DND-41 (cell line): Measurements from ENCODE around the gene LRRC8A.

ENCODE experiments used
- ATAC-seq: fragments of 200-7000 bp; cut with Tn5 transposase; 3 replicates; pipeline ENCODE4 v1.9.1; 2021; ENCODE audit warnings: low read depth; ENCODE audit not compliant: insufficient read depth
- DNase-seq: peaks from one replicate; pipeline ENCODE4 v3.0.0-alpha.2; 2020
- H2AFZ ChIP-seq: 2 replicates; pipeline ENCODE4 v1.6.0; 2012; ENCODE audit warnings: low read depth, low read length
- H3K27ac ChIP-seq: 2 replicates; pipeline ENCODE4 v1.5.1; 2012; ENCODE audit warnings: low read length, inconsistent platforms
- H3K27me3 ChIP-seq: fragments of 200-600 bp; sonication (generic); 2 replicates; pipeline ENCODE4 v1.6.0; 2012; ENCODE audit warnings: low read length, mild to moderate bottlenecking, inconsistent platforms; ENCODE audit not compliant: insufficient read depth, poor library complexity
- H3K36me3 ChIP-seq: 2 replicates; pipeline ENCODE4 v1.5.1; 2012; ENCODE audit warnings: low read length, inconsistent platforms; ENCODE audit not compliant: insufficient read depth
- H3K4me1 ChIP-seq: 2 replicates; pipeline ENCODE4 v1.5.1; 2012; ENCODE audit warnings: mild to moderate bottlenecking, low read length; ENCODE audit not compliant: insufficient read depth
- H3K4me2 ChIP-seq: 2 replicates; pipeline ENCODE4 v1.6.0; 2012; ENCODE audit warnings: mild to moderate bottlenecking, moderate library complexity, low read length, inconsistent platforms; ENCODE audit not compliant: insufficient read depth
- H3K4me3 ChIP-seq, 2 experiments: fragments of 200-600 bp in 1 of 2; shearing (Covaris generic) in 1 of 2; 2 replicates each; pipeline ENCODE4 v1.5.1; 2012 to 2016; ENCODE audit warnings: inconsistent platforms in 2 of 2, low read length in 2 of 2, mild to moderate bottlenecking in 2 of 2, low read depth in 1 of 2, moderate library complexity in 1 of 2
- H3K79me2 ChIP-seq: 2 replicates; pipeline ENCODE4 v1.6.0; 2012; ENCODE audit warnings: low read length, inconsistent platforms; ENCODE audit not compliant: insufficient read depth
- H3K9ac ChIP-seq: 2 replicates; pipeline ENCODE4 v1.6.0; 2012; ENCODE audit warnings: low read depth, mild to moderate bottlenecking, inconsistent platforms, low read length, moderate library complexity
- H3K9me3 ChIP-seq: 2 replicates; pipeline ENCODE4 v1.5.1; 2012; ENCODE audit warnings: low read length, moderate library complexity, mild to moderate bottlenecking, inconsistent platforms; ENCODE audit not compliant: insufficient read depth, severe bottlenecking
- H4K20me1 ChIP-seq: 2 replicates; pipeline ENCODE4 v1.6.0; 2012; ENCODE audit warnings: low read length; ENCODE audit not compliant: insufficient read depth
- CTCF ChIP-seq: IDR thresholded peaks from 2 replicates; pipeline ENCODE4 v1.5.1; 2012; ENCODE audit warnings: borderline replicate concordance, low read length, moderate library complexity, mild to moderate bottlenecking; ENCODE audit not compliant: poor library complexity, severe bottlenecking; ENCODE audit errors: extremely low read depth
- EZH2 ChIP-seq: IDR thresholded peaks from 3 replicates; pipeline ENCODE4 v1.6.1; 2012; ENCODE audit warnings: borderline replicate concordance, low read depth, mild to moderate bottlenecking, moderate library complexity, low read length, inconsistent platforms; ENCODE audit not compliant: severe bottlenecking

Gene LRRC8A

GRCh38 chr9:128893354-128893753, 11.4 kb downstream of the LRRC8A start:
- 0 out of 2 replicates have a peak, but pooled peaks cover 7% of the 10 kb centered on the region for H4K20me1 ChIP-seq
- H3K9me3 ChIP-seq: no peaks in the 10 kb centered on the region
- peaks cover 14% of the 10 kb centered on the region for H3K79me2 ChIP-seq
- no peaks in the 10 kb centered on the region for H3K27me3 ChIP-seq
- TF ChIP-seq EZH2 (no peak), CTCF (no peak)
- H3K4me2 ChIP-seq: no peak overlapping the region
- H3K27ac ChIP-seq: no peak overlapping the region
- H3K36me3 ChIP-seq: peaks cover 44% of the 10 kb centered on the region
- no peak overlapping the region for H2AFZ ChIP-seq
- no peaks in the 10 kb centered on the region for H3K4me1 ChIP-seq
- no peak overlapping the region for H3K9ac ChIP-seq
- DNase-seq (no peak), ATAC-seq (no peak)
- H3K4me3 ChIP-seq: no peak overlapping the region

- H3K4me3 ChIP-seq: no peak overlapping the region
- H3K36me3 ChIP-seq: peaks cover 39% of the 10 kb centered on the region
- no peak overlapping the region for H3K27ac ChIP-seq
- H3K9ac ChIP-seq: no peak overlapping the region
- H3K9me3 ChIP-seq: no peaks in the 10 kb centered on the region
- peaks cover 2% of the 10 kb centered on the region; the same call in 1 of the 2 replicates for H4K20me1 ChIP-seq
- ATAC-seq (no peak), DNase-seq (no peak)
- TF ChIP-seq EZH2 (no peak), CTCF (no peak)
- H3K79me2 ChIP-seq: peaks cover 7% of the 10 kb centered on the region
- H3K27me3 ChIP-seq: no peaks in the 10 kb centered on the region
- H2AFZ ChIP-seq: no peak overlapping the region
- H3K4me1 ChIP-seq: no peaks in the 10 kb centered on the region
- H3K4me2 ChIP-seq: no peak overlapping the region
Observed at GRCh38 chr9:128894764-128895163, 12.8 kb downstream of the LRRC8A start.

- Histone ChIP-seq H3K4me1 (no peaks in the 10 kb centered on the region), H4K20me1 (peaks cover 2% of the 10 kb centered on the region; the same call in 1 of the 2 replicates), H3K9ac (no peak overlapping the region), H3K79me2 (peaks cover 5% of the 10 kb centered on the region), H3K9me3 (no peaks in the 10 kb centered on the region), H2AFZ (no peak overlapping the region), H3K4me3 (no peak overlapping the region), H3K27me3 (no peaks in the 10 kb centered on the region), H3K36me3 (peaks cover 34% of the 10 kb centered on the region), H3K4me2 (no peak overlapping the region), H3K27ac (no peak overlapping the region)
- no peak for TF ChIP-seq EZH2
- no peak for TF ChIP-seq CTCF
- DNase-seq (no peak), ATAC-seq (no peak)
Observed at GRCh38 chr9:128895556-128895955, 13.6 kb downstream of the LRRC8A start.

- ATAC-seq (no peak), DNase-seq (no peak)
- Histone ChIP-seq H3K4me1 (peaks cover 10% of the 10 kb centered on the region), H3K79me2 (0 out of 2 replicates have a peak, but pooled peaks cover 3% of the 10 kb centered on the region), H3K9me3 (no peaks in the 10 kb centered on the region), H3K36me3 (peaks cover 14% of the 10 kb centered on the region; the same call in 1 of the 2 replicates), H3K9ac (no peak overlapping the region), H3K27me3 (no peaks in the 10 kb centered on the region), H3K4me2 (no peak overlapping the region), H3K4me3 (no peak overlapping the region), H4K20me1 (peaks cover 7% of the 10 kb centered on the region), H2AFZ (no peak overlapping the region), H3K27ac (no peak overlapping the region)
- TF ChIP-seq CTCF (no peak), EZH2 (no peak)
Observed at GRCh38 chr9:128898382-128898781, 16.4 kb downstream of the LRRC8A start.
